ENCODE data around the gene FCN1.

The FCN1 gene

DNA sequence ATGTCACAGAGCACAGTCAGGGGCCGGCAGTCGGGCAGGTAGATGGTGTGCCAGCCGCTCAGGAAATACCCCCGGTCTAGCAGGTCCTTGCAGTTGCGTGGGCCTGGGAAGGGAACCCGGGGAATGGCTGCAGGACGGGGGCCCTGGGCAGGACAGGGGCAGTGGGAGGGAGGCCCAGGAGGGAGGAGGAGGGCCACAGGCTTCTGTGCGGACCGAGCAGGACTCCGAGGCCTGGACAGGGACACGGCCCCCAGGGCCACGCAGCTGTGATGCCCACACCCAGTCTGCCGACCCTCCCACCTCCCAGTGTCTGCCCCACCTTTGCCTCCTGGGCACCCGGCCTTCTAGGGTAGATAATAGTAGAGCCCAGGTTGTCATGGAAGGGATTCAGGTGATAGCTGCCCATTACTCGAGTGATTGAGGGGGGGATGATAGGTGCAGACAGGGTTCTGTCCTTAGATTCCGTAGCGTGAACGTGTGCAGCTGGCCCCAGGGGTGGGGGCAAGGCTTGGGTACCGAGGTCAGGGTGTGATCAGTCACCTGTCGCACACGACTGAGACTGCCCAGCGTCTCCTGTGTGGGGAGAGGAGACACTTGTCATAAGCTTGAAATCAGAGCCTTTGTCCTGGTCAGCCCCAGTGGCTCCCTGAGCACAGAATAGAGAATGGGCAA, 4.5 kb downstream of the FCN1 start:
- no peak for DNase-seq

DNA sequence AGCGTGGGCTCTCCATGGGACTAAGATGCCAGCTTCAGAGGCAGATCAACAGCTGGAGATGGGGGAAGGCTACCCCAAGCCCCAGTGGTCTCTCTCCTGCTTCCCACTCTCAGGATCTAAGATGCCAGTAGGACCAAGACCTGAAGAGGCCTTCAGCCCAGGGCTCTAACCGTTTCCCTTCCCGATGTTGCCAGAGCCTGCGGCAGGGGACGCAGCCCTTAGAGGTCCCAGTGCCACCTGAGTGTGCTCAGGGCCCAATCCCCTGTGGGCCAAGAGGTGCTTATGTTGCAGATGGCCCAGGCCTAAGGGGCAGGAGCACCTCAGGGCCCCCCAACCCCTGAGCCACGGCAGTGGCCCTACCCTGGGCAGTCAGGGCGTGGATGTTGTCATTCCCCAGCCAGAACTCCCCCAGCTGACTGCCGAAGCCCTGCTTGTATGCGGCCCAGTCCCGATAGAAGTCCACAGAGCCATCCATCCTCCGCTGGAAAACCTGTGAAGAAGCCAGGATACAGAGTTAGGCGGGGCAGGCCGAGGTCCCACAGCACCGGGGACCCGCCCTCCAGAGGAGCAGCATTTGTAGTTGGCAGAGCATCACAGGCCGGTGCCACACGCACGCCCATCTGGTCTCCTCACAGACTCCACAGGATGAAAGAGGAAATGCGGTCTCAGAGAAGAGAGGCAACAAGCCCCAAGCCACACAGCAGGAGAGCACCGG, 5.4 kb downstream of the FCN1 start:
- no peak for DNase-seq

DNA sequence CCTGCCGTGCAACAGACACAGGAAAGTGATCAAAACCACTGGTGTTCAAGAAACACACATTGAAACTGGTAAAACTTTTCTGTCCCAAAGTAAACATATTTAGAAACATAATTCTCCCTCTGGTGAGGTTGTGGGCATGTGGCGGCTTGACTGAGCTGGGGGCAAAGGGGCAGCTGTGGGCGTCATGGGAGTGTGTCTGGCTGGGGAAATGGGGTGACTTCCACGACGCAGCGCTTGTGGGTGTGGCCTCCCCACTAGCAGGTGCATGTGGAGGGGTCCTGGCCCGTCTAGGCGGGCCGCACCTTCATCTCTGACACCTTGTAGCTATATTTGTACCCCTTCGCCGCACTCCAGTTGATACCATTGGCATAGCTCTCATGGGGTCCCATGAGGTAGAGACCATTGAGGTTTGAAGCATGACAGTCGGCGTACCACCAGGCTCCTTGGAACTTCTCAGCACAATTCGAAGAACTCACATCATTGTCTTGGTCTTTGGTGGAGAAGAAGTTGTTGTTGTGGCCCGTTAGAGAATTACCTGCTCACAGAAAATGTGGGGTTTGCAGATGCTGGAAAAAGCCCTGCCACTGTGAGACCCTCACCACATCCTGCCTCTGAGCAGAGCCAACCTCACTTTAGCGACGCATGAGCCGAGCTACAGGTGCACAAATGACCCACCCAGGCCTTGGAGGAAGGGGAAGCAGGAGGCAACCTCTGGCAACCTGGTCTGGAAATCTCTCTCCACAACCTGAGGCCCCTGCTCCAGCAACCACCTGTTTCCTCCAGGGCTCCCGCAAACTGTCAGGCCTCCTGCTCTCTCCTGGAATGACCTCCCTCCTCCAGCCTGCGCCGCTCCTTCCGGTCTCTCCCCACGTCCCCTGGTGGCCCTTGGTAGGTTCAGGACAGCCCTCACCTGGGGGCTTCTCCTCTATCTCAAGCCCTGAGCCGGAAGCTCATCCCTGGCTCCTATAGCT, 7.9 kb downstream of the FCN1 start:
- DNase-seq, result no peak

DNA sequence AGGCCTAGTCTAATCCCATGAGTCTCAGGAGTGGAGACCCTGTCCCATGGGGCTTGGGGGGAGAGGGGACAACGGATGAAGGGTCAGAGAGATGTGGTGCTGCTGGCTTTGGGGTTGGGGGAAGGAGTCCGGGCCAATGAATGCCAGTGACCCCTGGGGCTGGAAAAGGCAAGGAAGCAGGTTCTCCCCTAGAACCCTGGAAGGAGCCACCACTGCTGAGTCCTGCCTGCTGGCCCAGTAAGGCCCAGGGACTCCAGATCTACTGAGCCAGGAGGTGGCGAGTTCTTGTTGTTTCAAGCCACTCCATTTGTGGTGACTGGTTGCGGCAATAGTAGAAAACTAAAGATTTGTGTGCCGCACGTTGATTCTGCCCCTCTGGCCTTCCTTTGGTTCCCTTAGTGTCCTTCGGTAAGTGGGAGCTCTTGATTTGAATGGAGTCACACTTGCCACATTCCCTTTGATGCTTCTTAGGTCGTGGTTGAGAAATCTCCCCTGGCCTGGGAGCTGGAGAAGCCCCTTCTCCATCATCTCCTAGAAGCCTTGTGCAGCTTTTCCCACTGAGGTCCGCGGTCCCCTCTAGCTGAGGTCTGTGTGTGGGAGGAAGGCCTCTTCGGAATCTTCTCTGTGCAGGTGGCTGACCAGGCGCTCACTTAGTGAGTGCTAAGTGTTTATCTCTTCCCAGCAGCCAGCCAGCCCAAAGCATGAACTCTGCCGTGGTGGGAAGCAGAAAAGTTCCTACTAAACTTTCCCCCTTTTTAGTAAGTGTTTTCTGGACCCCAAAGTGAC, 9.0 kb downstream of the FCN1 start:
- DNase-seq, result no peak

DNA sequence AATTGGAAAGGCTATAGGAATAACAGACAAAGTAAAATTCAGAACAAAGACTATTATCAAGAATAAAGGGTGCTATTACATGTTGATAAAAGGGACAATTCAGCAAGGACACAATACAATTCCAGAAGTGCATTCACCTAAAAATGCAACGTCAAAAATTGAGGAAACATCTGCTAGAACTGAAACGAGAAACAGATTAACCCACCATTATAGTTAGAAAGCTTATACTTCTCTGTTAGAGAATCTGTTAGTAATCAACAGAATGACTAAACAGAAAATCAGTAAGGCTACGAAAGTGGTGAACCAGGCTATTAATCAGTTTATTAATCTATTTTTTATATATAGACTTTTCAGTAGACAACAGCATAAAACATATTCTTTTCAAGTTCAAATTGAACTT, 14.8 kb downstream of the FCN1 start:
- DNase-seq, result no peak

DNA sequence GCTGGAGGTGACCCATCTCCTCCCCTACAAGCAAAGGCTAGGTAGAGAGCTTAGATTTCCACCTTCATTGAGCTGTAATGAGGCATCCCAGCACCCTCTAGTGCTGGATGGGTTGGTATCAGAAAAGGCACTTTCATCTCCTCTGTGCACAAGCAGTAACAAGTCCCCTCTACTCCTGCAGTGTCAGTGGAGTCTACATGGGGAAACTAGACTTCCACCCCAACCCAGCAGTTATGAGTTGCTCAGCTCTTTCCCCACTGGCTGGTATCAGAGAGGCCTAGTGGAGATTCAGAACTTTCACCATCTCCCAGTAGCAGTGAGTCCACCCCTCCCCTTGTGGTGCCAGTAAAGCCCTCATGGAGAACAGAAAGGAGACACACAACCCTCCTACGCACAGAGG, 17.9 kb downstream of the FCN1 start:
- DNase-seq, result no peak

DNA sequence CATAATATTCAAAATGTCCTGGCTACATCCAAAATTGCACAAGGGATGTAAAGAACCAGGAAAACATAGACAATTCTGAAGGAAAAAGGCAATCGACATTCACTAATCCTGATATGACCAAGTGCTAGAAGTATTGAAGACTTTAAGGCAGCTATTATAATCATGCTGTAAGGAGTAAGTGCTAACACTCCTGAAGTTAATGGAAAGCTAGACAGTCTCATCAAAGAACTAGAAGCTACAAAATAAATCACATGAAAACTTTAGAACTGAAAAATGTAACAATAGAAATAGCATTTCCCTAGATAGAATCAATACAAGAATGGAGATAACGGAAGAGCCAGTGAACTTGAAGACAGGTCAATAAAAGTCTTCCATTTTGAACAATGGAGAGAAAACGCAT, 18.5 kb downstream of the FCN1 start:
- no peak for DNase-seq

DNA sequence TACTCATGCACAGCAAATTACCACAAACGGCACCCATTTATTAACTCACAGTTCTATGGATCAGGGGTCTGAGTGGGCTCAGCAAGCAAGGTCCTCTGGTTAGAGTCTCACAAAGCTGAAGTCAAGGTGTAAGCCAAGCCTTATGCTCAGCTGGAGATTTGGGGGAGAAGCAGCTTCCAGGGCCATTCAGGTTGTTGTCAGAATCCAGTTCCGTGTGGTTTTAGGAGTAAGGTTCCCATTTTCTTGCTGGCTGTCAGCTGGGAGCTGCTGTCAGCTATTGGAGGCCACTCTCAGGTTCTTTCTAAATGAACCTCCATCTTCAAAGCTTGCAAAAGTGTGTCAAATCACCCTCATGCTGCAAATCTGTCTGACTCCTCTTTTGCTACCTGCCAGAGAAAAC, 19.4 kb downstream of the FCN1 start:
- no peak for DNase-seq

DNA sequence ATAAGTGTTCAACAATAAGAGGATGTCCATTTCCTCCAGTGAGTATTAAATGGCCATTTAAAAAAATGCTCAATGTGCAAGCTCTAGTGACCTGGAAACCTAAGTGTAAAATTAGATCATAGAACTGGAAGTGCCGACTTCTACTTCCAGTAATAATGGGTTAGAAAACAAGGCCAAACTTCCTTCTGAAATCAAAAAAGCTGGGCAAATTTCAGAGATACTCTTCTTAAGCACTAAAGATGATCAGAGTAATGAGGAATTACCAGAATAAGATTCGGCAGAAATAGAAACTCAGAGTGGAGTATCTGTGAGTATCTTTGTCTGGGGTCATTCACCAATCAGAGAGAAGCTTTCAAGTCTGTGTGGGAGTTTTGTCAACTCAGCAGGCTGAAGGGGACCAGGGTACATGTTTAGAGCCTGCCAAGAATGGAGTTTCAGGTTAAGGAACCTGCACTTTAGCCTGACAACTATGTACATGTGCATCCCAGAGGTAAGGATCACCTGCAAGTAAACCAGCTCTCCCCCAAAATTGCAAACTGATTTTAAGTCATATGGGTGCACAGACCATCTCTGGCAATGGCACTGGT, 20.0 kb downstream of the FCN1 start:
- DNase-seq, result no peak

DNA sequence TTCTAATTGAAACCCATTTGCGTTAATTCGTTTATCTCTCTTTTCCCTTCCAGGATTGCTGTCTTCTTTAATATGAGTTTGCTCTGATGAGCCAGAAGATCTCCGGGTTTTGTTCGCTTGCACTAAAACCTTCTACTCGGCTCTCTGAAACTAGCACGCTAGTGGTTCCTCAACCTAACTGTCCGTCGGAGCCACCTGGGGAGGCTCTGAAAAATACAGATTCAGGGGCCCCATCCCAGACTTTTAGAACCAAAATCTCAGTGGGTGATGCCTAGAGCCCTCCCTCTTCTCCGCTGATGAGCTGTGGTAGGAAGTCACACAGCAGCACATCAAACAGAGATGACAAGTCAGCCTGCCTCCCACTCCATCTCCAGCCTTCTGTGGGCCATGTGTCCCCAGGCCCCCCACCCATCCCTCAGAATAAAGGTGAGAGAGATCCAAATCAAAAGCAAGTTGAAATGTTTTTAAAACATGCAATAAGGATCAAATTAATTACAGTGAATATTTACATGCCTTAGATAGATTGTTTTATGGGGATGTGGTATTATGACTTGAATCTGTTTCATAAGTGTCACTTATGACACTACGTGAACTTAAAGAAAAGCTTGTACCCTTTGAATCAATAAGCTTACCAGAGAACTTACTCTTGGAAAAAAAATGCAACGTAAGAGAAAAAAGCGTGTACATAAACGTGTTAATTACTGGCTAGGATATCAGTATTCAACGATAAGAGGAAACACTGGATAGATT, 20.7 kb downstream of the FCN1 start:
- no peak for DNase-seq

DNA sequence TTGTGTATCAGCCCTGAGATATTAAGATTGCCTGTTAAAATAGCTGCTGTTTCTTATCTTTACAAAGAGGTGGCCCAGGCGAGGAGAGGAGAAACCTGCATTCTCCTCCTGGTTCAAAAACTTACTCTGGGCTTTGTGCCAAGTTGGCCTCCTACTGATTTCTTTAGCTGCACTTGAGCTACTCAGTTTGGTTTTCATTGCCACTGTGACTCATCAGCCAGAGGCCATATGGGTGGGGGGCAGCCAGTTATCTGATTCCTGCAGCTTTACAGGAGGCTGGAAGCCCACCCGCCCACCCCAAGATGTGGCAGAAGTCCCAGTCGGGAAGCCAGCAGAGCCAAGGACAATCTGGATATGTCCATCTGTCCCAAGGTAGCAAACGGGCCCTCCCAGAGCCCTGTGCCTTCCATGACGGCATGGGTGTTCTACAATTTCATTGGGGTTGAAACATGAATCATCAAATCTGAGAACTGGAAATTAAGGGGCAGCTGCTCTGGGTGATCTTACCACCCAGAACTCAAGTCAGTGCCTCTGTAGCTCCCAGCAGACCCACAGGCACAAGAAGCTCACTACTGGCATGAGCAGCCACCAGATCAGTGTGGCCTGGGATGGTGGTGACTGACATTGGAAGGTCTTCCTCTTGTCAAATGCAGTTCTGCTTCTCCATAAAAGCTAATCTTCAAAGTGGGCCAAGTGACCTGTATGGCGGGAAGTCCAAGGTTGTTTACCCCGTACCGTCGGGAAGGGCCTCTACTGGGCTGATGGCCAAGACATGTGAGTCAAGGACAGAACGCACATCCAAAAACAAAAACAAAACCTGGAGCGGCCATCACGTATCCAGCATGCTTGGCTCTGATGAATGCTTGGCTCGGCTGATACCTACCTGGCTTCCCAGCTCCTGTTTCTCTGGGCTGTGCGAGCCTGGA, 21.5 kb downstream of the FCN1 start:
- DNase-seq, result no peak

DNA sequence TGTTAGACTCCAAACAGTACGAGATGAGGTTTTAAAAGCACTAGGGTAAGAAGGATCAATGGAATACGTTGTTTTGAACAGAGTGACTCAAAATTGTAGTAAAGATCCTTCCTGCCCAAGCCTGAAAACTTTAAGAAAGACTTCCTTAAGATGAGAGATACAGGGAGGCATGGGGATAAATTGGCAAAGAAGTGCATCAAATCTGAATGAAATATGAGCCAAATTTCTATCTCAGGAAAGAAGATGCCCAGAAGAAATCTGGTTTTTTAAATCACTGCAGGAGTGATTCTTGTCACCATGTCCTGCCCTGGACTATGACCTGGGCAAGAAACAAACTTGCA, 22.2 kb downstream of the FCN1 start:
- no peak for DNase-seq

DNA sequence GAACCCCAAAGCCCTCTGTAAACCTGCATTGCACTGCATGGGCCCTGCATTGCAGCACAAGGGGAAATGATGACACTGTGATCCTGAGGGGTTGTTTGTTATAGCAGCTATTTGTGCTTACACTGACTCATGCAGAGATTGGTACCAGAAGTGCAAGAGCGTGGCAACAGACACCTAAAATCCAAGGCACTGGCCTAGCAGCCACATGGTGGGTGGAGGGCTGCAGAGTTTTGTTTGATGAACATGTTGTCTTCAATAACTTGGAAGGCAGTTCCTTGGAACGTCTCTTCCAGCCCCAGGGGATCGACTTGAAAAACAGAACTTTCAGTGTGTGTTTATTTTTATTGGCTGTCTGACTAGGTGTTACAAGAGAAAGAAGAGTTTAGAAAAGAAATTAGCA, 22.6 kb downstream of the FCN1 start:
- no peak for DNase-seq

DNA sequence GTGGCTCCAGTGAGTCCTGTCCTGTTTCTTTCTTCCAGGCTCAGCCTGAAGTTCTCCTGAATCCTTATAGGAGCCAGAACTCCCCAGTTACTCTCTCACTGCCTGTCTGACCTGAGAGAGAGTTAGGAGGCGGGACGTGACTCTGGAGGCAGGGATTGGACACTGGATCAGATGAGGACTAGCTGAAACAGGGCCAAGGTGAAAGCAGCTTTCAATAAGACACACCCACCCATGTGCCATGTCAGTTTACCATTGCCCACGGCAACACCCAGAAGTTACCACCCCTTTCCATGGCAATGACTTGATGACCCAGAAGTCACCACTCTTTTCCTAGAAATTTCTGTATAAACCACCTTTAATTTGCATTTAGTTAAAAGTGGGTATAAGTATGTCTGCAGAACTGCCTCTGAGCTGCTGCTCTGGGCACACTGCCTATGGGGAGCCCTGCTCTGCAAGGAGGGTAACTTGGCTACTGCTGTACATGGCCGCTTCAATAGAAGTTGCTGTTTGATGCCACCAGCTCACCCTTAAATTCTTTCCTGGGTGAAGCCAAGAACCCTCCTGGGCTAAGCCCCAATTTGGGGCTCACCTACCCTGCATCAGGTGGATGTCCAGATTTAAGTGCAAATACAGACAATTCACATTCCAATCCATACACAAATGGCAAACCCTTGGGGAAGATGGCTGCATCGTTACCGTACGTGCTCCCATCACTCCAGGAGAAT, 23.4 kb downstream of the FCN1 start:
- no peak for DNase-seq

DNA sequence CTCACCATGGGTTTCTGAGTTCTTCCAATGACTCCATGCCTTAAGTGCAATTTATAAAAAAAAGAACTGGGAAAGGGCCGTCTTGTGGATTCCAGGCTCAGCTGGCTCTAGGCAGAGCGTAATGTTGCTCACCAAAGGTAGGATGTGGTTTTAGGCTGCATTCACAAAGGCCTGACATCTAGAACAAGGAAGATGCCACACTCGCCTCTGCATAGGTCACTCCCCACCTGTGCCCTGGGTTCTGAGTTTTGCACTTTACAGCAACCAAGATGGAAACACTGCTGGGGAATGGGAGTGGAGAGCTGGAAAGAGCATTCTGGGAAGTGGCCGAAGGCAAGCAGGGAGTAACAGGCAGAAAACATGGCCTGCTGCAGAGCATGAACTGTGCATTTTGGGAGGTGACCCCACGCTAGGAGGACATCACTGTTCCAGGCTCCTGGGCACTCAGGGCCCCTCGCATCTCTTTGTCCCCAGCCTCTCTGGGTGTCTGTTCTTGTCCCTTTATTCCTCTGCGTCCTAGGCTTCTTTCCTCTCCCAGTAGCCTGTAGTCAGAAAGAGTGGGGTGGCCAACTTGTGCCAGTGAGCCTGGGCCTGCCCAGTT, 24.8 kb downstream of the FCN1 start:
- DNase-seq, result no peak

DNA sequence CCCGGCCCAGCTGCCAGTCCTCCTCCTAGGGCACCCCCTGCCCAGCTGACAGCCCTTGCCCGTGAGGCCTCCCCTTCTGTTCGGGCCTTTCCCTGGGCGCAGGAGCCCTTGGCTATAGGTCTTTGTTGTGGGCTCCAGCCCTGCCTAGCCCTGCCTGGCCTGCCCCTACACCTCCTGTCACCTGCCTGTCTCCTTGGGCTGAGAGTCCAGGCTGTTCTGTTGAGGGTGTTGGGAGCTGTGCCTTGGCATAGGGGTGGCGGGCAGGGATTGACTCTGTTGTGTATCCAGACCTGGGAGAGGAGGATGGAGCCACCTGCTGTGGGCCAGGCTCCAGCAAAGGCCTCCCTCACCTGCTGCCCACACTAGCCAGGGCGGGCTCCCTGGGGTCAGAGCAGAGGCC, 25.5 kb downstream of the FCN1 start:
- no peak for DNase-seq

DNA sequence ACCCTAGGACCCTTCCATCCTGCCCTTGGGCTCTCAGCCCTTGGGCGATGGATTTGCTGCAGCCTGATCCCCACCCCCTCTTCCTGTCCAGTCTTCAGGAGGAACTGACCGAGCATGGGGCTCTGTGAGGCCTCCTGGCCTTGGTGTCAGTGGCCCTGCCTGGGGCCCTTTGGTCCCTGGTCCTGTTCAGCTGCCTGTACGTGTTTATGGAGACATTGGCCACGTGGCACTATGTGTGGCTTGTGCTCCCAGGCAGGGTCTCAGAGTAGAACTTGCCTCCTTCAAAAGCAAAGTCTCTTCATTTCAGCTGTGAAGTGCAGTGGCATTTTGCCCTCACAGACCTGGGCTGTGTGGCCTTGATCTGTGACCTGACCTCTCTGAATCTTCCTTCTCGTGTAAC, 26.0 kb downstream of the FCN1 start:
- no peak for DNase-seq

DNA sequence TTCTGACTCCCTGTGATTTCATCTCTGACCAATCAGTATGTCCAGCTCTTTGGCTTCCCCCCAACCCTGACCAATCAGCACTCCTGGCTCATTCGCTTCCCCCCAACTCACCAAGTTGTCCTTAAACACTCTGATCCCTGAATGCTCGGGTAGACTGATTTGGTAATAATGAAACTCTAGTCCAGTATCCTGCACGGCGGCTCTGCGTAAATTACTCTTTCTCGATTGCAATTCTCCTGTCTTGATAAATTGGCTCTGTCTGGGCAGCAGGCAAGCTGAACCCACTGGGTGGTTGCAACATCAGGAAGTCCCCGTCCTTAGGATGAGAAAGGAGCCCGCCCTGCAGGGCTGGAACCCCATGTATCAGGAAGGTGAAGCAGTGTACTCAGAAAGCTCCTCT, 26.7 kb downstream of the FCN1 start:
- no peak for DNase-seq

DNA sequence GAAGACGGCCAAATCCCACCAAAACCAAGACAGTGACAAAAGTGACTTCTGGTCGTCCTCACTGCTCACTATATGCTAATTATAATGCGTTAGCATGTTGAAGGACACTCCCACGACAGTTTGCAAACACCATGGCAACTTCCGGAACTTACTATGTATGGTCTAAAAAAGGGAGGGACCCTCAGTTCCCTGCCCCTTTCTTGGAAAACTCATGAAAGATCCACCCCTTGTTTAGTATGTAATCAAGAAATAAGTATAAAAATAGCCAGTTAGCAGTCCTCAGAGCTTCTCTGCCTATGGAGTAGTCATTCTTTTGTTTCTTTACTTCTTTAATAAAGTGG, 27.6 kb downstream of the FCN1 start:
- no peak for DNase-seq

All from stimulated activated CD4-positive, alpha-beta T cell treated with anti-CD3 and anti-CD28 coated beads, Interleukin-1b, Interleukin-23, amount 100 ng/mL, for 48 hours (primary cell).